PC-9 (cell line): ENCODE data around the gene YAF2.

ENCODE experiments used
- CTCF ChIP-seq: fragments of 200-600 bp; sonication (generic); conservative IDR thresholded peaks from 2 replicates; pipeline ENCODE4 v1.6.1; 2017; ENCODE audit warnings: mixed run types, antibody characterized with exemption, mild to moderate bottlenecking, moderate library complexity
- EZH2 ChIP-seq: fragments of 200-600 bp; sonication (generic); IDR thresholded peaks from 2 replicates; pipeline ENCODE4 v1.8.0; 2017; ENCODE audit warnings: antibody characterized with exemption, low read depth

- TF ChIP-seq CTCF = no peak
- TF ChIP-seq EZH2 = no peak
These were observed 22.5 kb upstream of the YAF2 start for GRCh38 chr12:42260518-42260917.
